Common myeloid progenitor, CD34-positive (primary cell): ENCODE results near the gene NR0B2.
A peak's percentile ranks its signal among the peaks of the same experiment; 100 is the strongest.

ENCODE experiments used
- CTCF ChIA-PET: fragments of 350-600 bp; sonication (Branson Sonifier 250); formaldehyde crosslinking; loops from one replicate; lab custom pipeline; 2021; ENCODE audit warnings: antibody characterized with exemption; lab: Charles Lee
- POLR2A ChIA-PET: fragments of 350-600 bp; sonication (Branson Sonifier 250); formaldehyde crosslinking; loops from one replicate; lab custom pipeline; 2021; ENCODE audit warnings: antibody characterized with exemption; lab: Charles Lee
- DNase-seq, 3 donors: peaks; one replicate each; pipeline versions ENCODE4 v3.0.0 to v3.0.0-alpha.2; 2013
- H3K27ac ChIP-seq, 2 experiments: 1 replicate in 1 of 2; 2 replicates in 1 of 2; pipeline ENCODE4 v1.7.0; 2013; ENCODE audit warnings: inconsistent platforms in 2 of 2, low read length in 2 of 2, mild to moderate bottlenecking in 2 of 2, low read depth in 1 of 2, moderate library complexity in 1 of 2; ENCODE audit not compliant: severe bottlenecking in 2 of 2, insufficient read depth in 1 of 2, poor library complexity in 1 of 2
- H3K27me3 ChIP-seq, 5 experiments: replicated peaks in 2 of 5; 1 replicate in 3 of 5; 2 replicates in 2 of 5; pipeline versions ENCODE4 v1.6.1 to v1.7.0; 2013; ENCODE audit warnings: low read length in 4 of 5, mild to moderate bottlenecking in 2 of 5, moderate library complexity in 2 of 5, inconsistent platforms in 1 of 5; ENCODE audit not compliant: insufficient read depth in 5 of 5, control insufficient read depth in 4 of 5
- H3K36me3 ChIP-seq, 4 experiments: 1 replicate in 2 of 4; 2 replicates in 2 of 4; pipeline versions ENCODE4 v1.6.1 to v1.7.0; 2013; ENCODE audit warnings: low read length in 3 of 4, control low read depth in 1 of 4, mild to moderate bottlenecking in 1 of 4; ENCODE audit not compliant: control insufficient read depth in 4 of 4, insufficient read depth in 4 of 4
- H3K4me1 ChIP-seq, 4 experiments: 1 replicate in 3 of 4; 2 replicates in 1 of 4; pipeline versions ENCODE4 v1.6.1 to v1.7.1; 2013; ENCODE audit warnings: low read length in 3 of 4, mild to moderate bottlenecking in 3 of 4, control low read depth in 1 of 4, inconsistent platforms in 1 of 4, moderate library complexity in 1 of 4; ENCODE audit not compliant: control insufficient read depth in 4 of 4, insufficient read depth in 4 of 4; ENCODE audit errors: control extremely low read depth in 1 of 4
- H3K4me3 ChIP-seq, 7 experiments: 1 replicate in 4 of 7; 2 replicates in 3 of 7; pipeline versions ENCODE4 v1.5.1 to v1.7.0; 2013; ENCODE audit warnings: mild to moderate bottlenecking in 7 of 7, low read length in 6 of 7, moderate library complexity in 6 of 7, inconsistent platforms in 2 of 7, low read depth in 2 of 7, control low read depth in 1 of 7; ENCODE audit not compliant: insufficient read depth in 4 of 7, control insufficient read depth in 1 of 7; ENCODE audit errors: extremely low read depth in 1 of 7
- H3K9me3 ChIP-seq, 5 experiments: 1 replicate in 4 of 5; 2 replicates in 1 of 5; pipeline versions ENCODE4 v1.6.1 to v1.7.1; 2013; ENCODE audit warnings: low read length in 4 of 5, mild to moderate bottlenecking in 2 of 5, inconsistent platforms in 1 of 5, low read depth in 1 of 5, moderate library complexity in 1 of 5; ENCODE audit not compliant: control insufficient read depth in 4 of 5, insufficient read depth in 2 of 5; ENCODE audit errors: control extremely low read depth in 1 of 5
- WGBS: methylation state at CpG from one replicate; pipeline ENCODE4 v1.1.5; 2013; ENCODE audit not compliant: insufficient coverage; 5-methylcytosine and 5-hydroxymethylcytosine counted together

NR0B2 gene

DNA sequence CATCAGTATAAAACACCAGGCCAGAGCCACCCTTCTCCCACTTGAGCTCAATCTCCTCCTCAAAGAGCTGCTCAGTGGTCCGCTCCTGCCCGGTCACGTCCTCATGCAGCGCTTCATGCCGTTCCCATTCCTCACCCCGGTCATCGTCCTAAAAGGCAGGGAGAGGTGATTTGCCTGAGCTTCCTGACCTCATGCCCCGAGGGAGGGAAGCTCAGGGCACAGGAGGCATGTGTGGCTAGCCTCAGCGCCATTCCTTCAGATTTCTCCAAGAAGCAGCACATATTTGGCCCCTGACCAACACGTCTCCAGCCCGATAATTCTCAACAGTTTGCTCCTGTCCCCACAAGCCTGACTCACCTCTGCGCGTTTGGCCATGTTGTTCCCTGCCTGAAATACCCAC, 19.5 kb downstream of the NR0B2 start:
- ChIA-PET POLR2A (no interaction called here), CTCF (no interaction called here)
- Histone ChIP-seq H3K27me3 (no peaks in the 10 kb centered on the region), H3K4me3 (no peak overlapping the region), H3K4me1 (peaks cover 2 to 22% (median 21%) of the 10 kb centered on the region in 4 experiments), H3K27ac (no peak overlapping the region), H3K36me3 (peaks cover 13 to 55% (median 38%) of the 10 kb centered on the region in 4 experiments), H3K9me3 (no peaks in the 10 kb centered on the region)
- DNase-seq, result no peak
- 96% methylated on average over 13 of the region's 13 CpGs for WGBS

DNA sequence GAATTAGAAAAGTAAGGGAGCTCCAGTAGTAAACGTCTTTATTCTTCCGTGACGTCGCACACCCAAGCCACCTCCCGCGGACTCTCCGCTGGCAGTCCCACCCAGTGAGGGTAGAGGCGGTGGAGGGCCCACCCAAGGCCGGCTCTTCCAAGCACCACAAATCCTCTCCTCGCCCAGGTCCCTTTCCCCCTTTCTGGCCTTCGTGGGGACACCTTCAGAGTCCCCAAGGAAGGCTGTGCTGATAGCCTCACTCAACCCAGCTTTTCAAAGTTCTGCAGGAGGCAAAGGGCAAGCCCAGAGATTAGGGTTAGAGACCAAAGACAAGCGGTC, 23.3 kb downstream of the NR0B2 start:
- Histone ChIP-seq H3K9me3 (no peaks in the 10 kb centered on the region), H3K27me3 (no peaks in the 10 kb centered on the region), H3K27ac (peak overlapping the region; percentile 72 to 89), H3K4me1 (peaks cover 3 to 21% (median 18%) of the 10 kb centered on the region in 4 experiments), H3K36me3 (peaks cover 14 to 64% (median 46%) of the 10 kb centered on the region in 4 experiments), H3K4me3 (peak overlapping the region; percentile 65 to 96 (median 91))
- peak in 1 of 3 donors; percentile 25 for DNase-seq
- POLR2A ChIA-PET, result interaction anchor here (0.6 to 1.7 kb wide), 3 partner anchors 9 to 57 kb away, joined by 3 to 12 read pairs (median 4); partner anchors contain the start of gene GPATCH3
- CTCF ChIA-PET, result interaction anchor here (0.7 to 4.8 kb wide), 5 partner anchors 9 to 282 kb away, joined by 3 to 26 read pairs (median 3); partner anchors contain the start of gene GPATCH3
- 6% methylated on average over 12 of the region's 12 CpGs for WGBS

DNA sequence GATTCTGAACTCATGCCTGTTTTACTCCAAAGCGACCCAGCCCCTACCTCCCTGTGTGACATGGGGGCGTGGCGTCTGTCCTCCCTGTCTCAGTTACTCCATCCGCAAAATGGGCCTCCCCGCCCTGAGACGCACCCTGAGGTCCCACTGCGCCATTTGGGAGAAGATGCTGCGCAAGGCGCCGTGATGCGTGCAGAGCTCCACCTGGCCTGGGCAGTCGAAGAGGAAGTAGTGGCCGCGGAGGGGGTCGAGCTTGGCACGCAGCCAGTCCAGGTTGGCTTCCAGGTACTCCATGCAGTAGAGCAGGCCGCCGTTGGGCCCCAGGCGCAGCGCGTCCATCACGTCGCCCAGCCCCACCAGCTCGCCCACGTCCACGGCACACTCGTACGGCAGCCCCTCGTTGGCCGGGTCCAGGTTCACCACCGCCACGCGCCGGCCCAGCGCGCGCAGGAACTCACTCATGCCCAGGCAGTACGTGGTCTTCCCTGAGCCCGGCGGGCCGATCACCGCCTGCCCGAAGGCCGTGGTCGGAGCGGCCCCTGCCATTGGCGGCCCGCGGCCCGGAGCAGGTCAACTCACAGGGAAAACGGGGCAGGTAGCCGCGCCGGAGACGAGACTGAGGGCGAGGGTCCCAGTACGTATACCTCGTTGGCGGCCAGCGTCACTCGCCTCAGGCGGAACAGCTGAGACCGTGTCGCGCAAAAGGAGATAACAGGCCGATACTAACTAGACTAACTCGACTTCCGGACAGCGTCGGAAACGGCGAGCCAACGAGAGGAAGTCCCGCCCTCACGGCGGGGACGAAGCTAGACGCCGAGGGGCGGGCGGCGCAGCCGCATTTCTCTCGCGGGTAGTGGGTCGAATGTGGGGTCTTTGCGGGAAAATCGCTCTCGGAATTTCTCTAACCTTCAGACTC, 24.0 kb downstream of the NR0B2 start, which contains the start of gene GPN2:
GPN2 (minus strand) TSS at position 733 of the 916 bp plus-strand sequence; CDS start at position 546, 187 bp downstream.
- CTCF ChIA-PET, result interaction anchor here (0.6 to 4.8 kb wide), 7 partner anchors 9 to 296 kb away, joined by 3 to 26 read pairs (median 3); partner anchors contain the start of gene GPATCH3
- DNase-seq, result peak; percentile 79 to 90 (median 85)

DNA sequence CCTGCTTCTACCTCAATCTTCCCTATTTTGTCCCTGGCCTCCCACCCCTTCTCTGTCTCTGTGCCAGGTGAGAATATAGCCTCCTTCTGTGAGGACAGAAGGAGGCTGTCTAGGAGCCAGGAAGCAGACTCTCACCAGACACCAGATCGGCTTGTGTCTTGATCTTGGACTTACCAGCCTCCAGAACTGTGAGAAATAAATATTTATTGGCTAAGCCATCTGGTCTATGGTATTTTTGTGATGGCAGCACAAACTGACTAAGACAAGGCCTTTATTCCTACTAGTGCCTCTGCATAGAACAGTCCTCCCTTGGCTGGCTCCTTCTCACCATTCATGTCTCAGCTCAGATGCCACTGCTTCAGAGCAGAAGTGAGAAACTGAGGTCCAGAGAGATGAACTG, 25.5 kb downstream of the NR0B2 start:
- H3K4me3 ChIP-seq, result no peak overlapping the region
- H3K27me3 ChIP-seq, result no peaks in the 10 kb centered on the region
- CTCF ChIA-PET, result interaction anchor here (1.0 to 4.8 kb wide), 8 partner anchors 11 to 290 kb away, joined by 3 to 26 read pairs (median 5); partner anchors contain the start of genes GPATCH3 and PIGV
- peaks cover 3 to 21% (median 18%) of the 10 kb centered on the region in 4 experiments for H3K4me1 ChIP-seq
- no peak overlapping the region for H3K27ac ChIP-seq
- no peaks in the 10 kb centered on the region for H3K9me3 ChIP-seq
- peaks cover 22 to 66% (median 39%) of the 10 kb centered on the region in 4 experiments for H3K36me3 ChIP-seq
- DNase-seq, result no peak
- POLR2A ChIA-PET, result no interaction called here
- WGBS, result 100% methylated on average over 1 of the region's 1 CpG

More for the DNA sequence above, 24.0 kb downstream of the NR0B2 start, which contains the start of gene GPN2:
- WGBS, result 1% methylated on average over 84 of the region's 89 CpGs
- peak within 1 kb of the TSS; percentile 72 to 89 for H3K27ac ChIP-seq
- H3K36me3 ChIP-seq, result peaks cover 16 to 66% (median 43%) of the 10 kb centered on the region in 4 experiments
- no peaks in the 10 kb centered on the region for H3K9me3 ChIP-seq
- H3K4me1 ChIP-seq, result peaks cover 3 to 21% (median 18%) of the 10 kb centered on the region in 4 experiments
- no peaks in the 10 kb centered on the region for H3K27me3 ChIP-seq
- POLR2A ChIA-PET, result interaction anchor here (0.6 to 1.7 kb wide), 4 partner anchors 10 to 56 kb away, joined by 3 to 12 read pairs (median 4); partner anchors contain the start of gene GPATCH3
- H3K4me3 ChIP-seq, result peak within 1 kb of the TSS; percentile 65 to 96 (median 91)

DNA sequence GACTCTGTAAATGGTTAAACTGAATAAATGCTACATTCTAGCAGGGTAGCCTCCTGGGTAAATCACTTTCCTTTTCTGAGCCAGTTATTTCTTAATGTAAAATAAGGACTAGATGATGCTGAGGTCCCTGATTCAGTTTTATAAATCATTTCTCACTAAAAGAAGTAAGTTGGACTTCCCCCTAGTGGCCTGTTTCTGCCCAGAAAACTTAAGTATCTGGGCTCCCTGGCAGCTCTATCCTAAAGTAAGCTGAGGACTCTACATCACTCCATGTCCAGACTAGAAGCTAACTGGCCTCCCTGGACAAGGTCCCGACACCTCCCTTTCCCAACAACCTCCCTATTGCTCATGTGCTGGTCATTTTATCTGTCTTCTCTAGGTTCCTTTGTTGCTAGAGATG, 26.6 kb downstream of the NR0B2 start:
- peak; percentile 46 to 71 (median 67) for DNase-seq
- H3K27me3 ChIP-seq, result no peaks in the 10 kb centered on the region
- CTCF ChIA-PET, result interaction anchor here (0.7 to 4.8 kb wide), 21 partner anchors 8 to 877 kb away, joined by 3 to 26 read pairs (median 4); partner anchors contain the start of genes GPATCH3 and PIGV
- WGBS, result no CpG with 5 or more reads among the region's 1 CpG
- H3K9me3 ChIP-seq, result no peaks in the 10 kb centered on the region
- H3K4me1 ChIP-seq, result peaks cover 3 to 21% (median 18%) of the 10 kb centered on the region in 4 experiments
- H3K4me3 ChIP-seq, result no peak overlapping the region
- H3K36me3 ChIP-seq, result peaks cover 20 to 66% (median 40%) of the 10 kb centered on the region in 4 experiments
- no peak overlapping the region for H3K27ac ChIP-seq
- POLR2A ChIA-PET, result no interaction called here

DNA sequence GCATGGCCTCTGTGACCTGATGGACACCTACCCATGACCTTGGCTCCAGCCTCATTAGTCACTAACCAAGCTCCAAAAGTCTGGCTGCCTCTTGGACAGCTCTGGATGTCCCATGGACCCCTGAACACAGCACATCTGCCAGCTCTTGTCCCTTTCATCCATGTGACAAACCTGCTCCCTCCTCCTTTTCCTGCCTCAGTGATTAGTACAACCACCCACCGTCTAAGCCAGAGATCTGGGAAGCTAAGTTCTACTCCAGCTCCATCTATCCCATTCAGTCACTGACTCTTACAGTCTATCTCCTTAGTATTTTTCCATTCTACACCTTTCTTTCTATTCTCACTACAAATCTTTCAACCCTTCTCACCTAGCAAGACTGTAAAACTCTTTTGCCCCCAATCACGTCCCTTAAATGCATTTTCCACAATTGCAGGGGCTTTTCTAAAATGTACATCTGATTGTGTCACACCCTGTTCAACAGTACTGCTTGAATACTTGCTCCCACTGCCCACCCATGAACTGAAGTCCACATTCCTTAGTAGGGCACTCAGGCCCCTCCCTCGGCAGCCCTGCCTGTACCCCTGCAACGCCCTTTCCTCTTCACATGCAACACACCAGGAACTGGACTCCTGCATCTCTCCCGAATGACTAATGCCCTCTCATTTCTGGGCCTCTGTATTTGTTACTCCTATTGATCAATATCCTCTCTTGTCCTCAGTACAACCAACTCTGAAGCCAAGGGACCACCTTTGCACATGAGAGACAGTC, 30.9 kb downstream of the NR0B2 start:
- Histone ChIP-seq H3K27ac (no peak overlapping the region), H3K27me3 (no peaks in the 10 kb centered on the region), H3K9me3 (no peaks in the 10 kb centered on the region), H3K36me3 (peaks cover 20 to 75% (median 53%) of the 10 kb centered on the region in 4 experiments), H3K4me3 (no peak overlapping the region), H3K4me1 (no peaks in the 10 kb centered on the region)
- no peak for DNase-seq
- 97% methylated on average over 5 of the region's 5 CpGs for WGBS
- POLR2A ChIA-PET, result no interaction called here
- CTCF ChIA-PET, result interaction anchor here (1.0 to 7.6 kb wide), 10 partner anchors 17 to 284 kb away, joined by 3 to 56 read pairs (median 8); partner anchors contain the start of gene SFN
